Measurements from ENCODE around the gene RWDD4.

The RWDD4 gene

GRCh38 chr4:183659029-183659871 is at the start of gene RWDD4, which contains the start of gene TRAPPC11:
Gene RWDD4 (minus strand): TSS chr4:183659185. CDS start chr4:183658952, 233 bp downstream.
Gene TRAPPC11 (plus strand): TSS chr4:183659293. CDS start chr4:183663868, 4,575 bp downstream.
- DNase-seq = peak; percentile 95

- no peak for DNase-seq
Measured at GRCh38 chr4:183702492-183702891, 43.5 kb upstream of the RWDD4 start.

GRCh38 chr4:183700407-183700806 is 41.4 kb upstream of the RWDD4 start:
- no peak for DNase-seq

GRCh38 chr4:183698909-183699308 is 39.9 kb upstream of the RWDD4 start:
- no peak for DNase-seq

GRCh38 chr4:183691897-183692296 is 32.9 kb upstream of the RWDD4 start:
- DNase-seq = no peak

- no peak for DNase-seq
Measured at GRCh38 chr4:183691006-183691405, 32.0 kb upstream of the RWDD4 start.

GRCh38 chr4:183688216-183688615 is 29.2 kb upstream of the RWDD4 start:
- DNase-seq = no peak

GRCh38 chr4:183686461-183686860 is 27.5 kb upstream of the RWDD4 start:
- no peak for DNase-seq

- DNase-seq = no peak
Measured at GRCh38 chr4:183681119-183681518, 22.1 kb upstream of the RWDD4 start.

- DNase-seq = no peak
Measured at GRCh38 chr4:183675625-183676024, 16.6 kb upstream of the RWDD4 start.

GRCh38 chr4:183674153-183674552 is 15.2 kb upstream of the RWDD4 start:
- DNase-seq = no peak

- no peak for DNase-seq
Measured at GRCh38 chr4:183670960-183671555, 12.1 kb upstream of the RWDD4 start.

GRCh38 chr4:183670251-183670650 is 11.3 kb upstream of the RWDD4 start:
- no peak for DNase-seq

- no peak for DNase-seq
Measured at GRCh38 chr4:183666088-183666487, 7.1 kb upstream of the RWDD4 start.

- no peak for DNase-seq
Measured at GRCh38 chr4:183659872-183660242, 872 bp upstream of the RWDD4 start.

GRCh38 chr4:183658362-183659028 is 490 bp downstream of the RWDD4 start:
- peak; percentile 39 for DNase-seq

- DNase-seq = no peak
Measured at GRCh38 chr4:183657564-183657963, 1.4 kb downstream of the RWDD4 start.

- DNase-seq = no peak
Measured at GRCh38 chr4:183645326-183645725, 13.7 kb downstream of the RWDD4 start.

GRCh38 chr4:183639291-183639690 is 19.7 kb downstream of the RWDD4 start:
- no peak for DNase-seq

- no peak for DNase-seq
Measured at GRCh38 chr4:183638436-183638835, 20.5 kb downstream of the RWDD4 start.

- DNase-seq = peak; percentile 52
Measured at GRCh38 chr4:183637461-183637860, 21.5 kb downstream of the RWDD4 start.

GRCh38 chr4:183636923-183637322 is 22.1 kb downstream of the RWDD4 start:
- no peak for DNase-seq

GRCh38 chr4:183636503-183636902 is 22.5 kb downstream of the RWDD4 start:
- peak; percentile 22 for DNase-seq

- DNase-seq = no peak
Measured at GRCh38 chr4:183635741-183636140, 23.2 kb downstream of the RWDD4 start.

Measured in kidney glomerular epithelial cell (primary cell).